Measurements from ENCODE around the gene ZNF280B. TPM values are rescaled to one million over a fixed set of nuclear protein-coding genes. Genes with fewer than 3 reads are reported as not detected.

Gene ZNF280B
- total RNA-seq, 1 experiment from 2014 or later, result 5.9 TPM

GRCh38 chr22:22534604-22535415, 26.3 kb upstream of the ZNF280B start:
- Mint-ChIP-seq H3K27ac (no peak overlapping the region), H3K27me3 (ENCODE audit: low read depth) (peaks cover 83% of the 10 kb centered on the region), H3K4me1 (no peaks in the 10 kb centered on the region), H3K9me3 (0 out of 2 replicates have a peak, but pooled peaks cover 3% of the 10 kb centered on the region), H3K36me3 (no peaks in the 10 kb centered on the region), H3K4me3 (no peak overlapping the region)
- POLR2A ChIA-PET, result no interaction called here
- CTCF ChIA-PET, result no interaction called here
- TF ChIP-seq OVOL2 (CRISPR knock-in tag; IDR thresholded peaks at IDR 0.05; ENCODE audit: borderline replicate concordance), result no peak
- no peak for TF ChIP-seq PREB (CRISPR knock-in tag; IDR thresholded peaks at IDR 0.05; ENCODE audit: borderline replicate concordance)
- no peak for TF ChIP-seq AR (CRISPR knock-in tag; IDR thresholded peaks at IDR 0.05)
- TF ChIP-seq E2F5 (CRISPR knock-in tag; IDR thresholded peaks at IDR 0.05), result no peak
- no peak for TF ChIP-seq RELA (CRISPR knock-in tag; IDR thresholded peaks at IDR 0.05; ENCODE audit: borderline replicate concordance)
- no peak for TF ChIP-seq NFE2L1 (CRISPR knock-in tag; IDR thresholded peaks at IDR 0.05)
- no peak for TF ChIP-seq MAX (CRISPR knock-in tag; IDR thresholded peaks at IDR 0.05)
- TF ChIP-seq ELF4 (CRISPR knock-in tag; IDR thresholded peaks at IDR 0.05; ENCODE audit: low read depth), result no peak
- TF ChIP-seq PRDM15 (CRISPR knock-in tag; IDR thresholded peaks at IDR 0.05), result no peak
- no peak for TF ChIP-seq TP53 (CRISPR knock-in tag; IDR thresholded peaks at IDR 0.05)
- TF ChIP-seq ZNF317 (CRISPR knock-in tag; IDR thresholded peaks at IDR 0.05; ENCODE audit: borderline replicate concordance, low read depth), result no peak
- TF ChIP-seq CREM (CRISPR knock-in tag; IDR thresholded peaks at IDR 0.05), result no peak
- TF ChIP-seq ZNF232 (CRISPR knock-in tag; IDR thresholded peaks at IDR 0.05), result no peak
- TF ChIP-seq ZNF281 (CRISPR knock-in tag; IDR thresholded peaks at IDR 0.05), result no peak
- no peak for TF ChIP-seq ATF6 (CRISPR knock-in tag; IDR thresholded peaks at IDR 0.05)
- TF ChIP-seq GABPB1 (CRISPR knock-in tag; IDR thresholded peaks at IDR 0.05), result no peak
- TF ChIP-seq IRF2 (CRISPR knock-in tag; IDR thresholded peaks at IDR 0.05; ENCODE audit: borderline replicate concordance, low read depth), result no peak
- no peak for TF ChIP-seq CBFB (CRISPR knock-in tag; IDR thresholded peaks at IDR 0.05; ENCODE audit: low read depth)
- TF ChIP-seq PRRX2 (CRISPR knock-in tag; IDR thresholded peaks at IDR 0.05), result no peak
- no peak for TF ChIP-seq ZNF423 (CRISPR knock-in tag; IDR thresholded peaks at IDR 0.05)
- ATAC-seq (no peak), DNase-seq (ENCODE audit: low spot score) (no peak)

Measured in WTC11 (cell line).